Activated CD8-positive, alpha-beta T cell treated with anti-CD3 and anti-CD28 coated beads for 36 hours (primary cell): ENCODE results near the gene ATP1B2. TPM values are rescaled to one million over a fixed set of nuclear protein-coding genes. Genes with fewer than 3 reads are reported as not detected.

Experiments used
- ATAC-seq: fragments of 200-7000 bp; cut with Tn5 transposase; one replicate; pipeline ENCODE4 v1.10.0; 2021; ENCODE audit warnings: mild to moderate bottlenecking, moderate library complexity
- CTCF ChIA-PET: fragments of 350-600 bp; sonication (Branson Sonifier 250); formaldehyde crosslinking; loops from one replicate; lab custom pipeline; 2021; ENCODE audit warnings: antibody characterized with exemption; lab: Charles Lee
- POLR2A ChIA-PET: fragments of 350-600 bp; sonication (Branson Sonifier 250); formaldehyde crosslinking; loops from one replicate; lab custom pipeline; 2021; ENCODE audit warnings: antibody characterized with exemption; lab: Charles Lee
- DNase-seq: peaks from one replicate; pipeline ENCODE4 v3.0.0-alpha.2; 2020
- H3K27ac Mint-ChIP-seq: one replicate; pipeline ENCODE4 v1.8.0; 2021; ENCODE audit warnings: mild to moderate bottlenecking, mixed read lengths
- H3K27me3 Mint-ChIP-seq: one replicate; pipeline ENCODE4 v1.8.0; 2021; ENCODE audit warnings: mixed read lengths
- H3K36me3 Mint-ChIP-seq: one replicate; pipeline ENCODE4 v1.8.0; 2021; ENCODE audit warnings: low read depth, mixed read lengths
- H3K4me1 Mint-ChIP-seq: one replicate; pipeline ENCODE4 v1.8.0; 2021; ENCODE audit warnings: low read depth, mixed read lengths
- H3K4me3 Mint-ChIP-seq: one replicate; pipeline ENCODE4 v1.8.0; 2021; ENCODE audit warnings: mild to moderate bottlenecking, moderate library complexity, mixed read lengths
- H3K9me3 Mint-ChIP-seq: one replicate; pipeline ENCODE4 v1.8.0; 2021; ENCODE audit warnings: mixed read lengths
- CTCF ChIP-seq: fragments of 200-600 bp; IDR thresholded peaks from one replicate; pipeline ENCODE4 v1.8.0; 2022; ENCODE audit warnings: antibody characterized with exemption, mild to moderate bottlenecking
- intact Hi-C: fragments of 100-400 bp; cut with micrococcal nuclease; formaldehyde crosslinking; loops from one replicate; pipeline ENCODE4 v1.10.0; 2022
- total RNA-seq, 2 experiments: library from RNA; stranded (reverse); gene quantifications; one replicate each; pipeline ENCODE4 v1.2.3, GENCODE V29; 2021

ATP1B2 gene
- total RNA-seq, 2 experiments from 2014 or later = 0.38 TPM; not detected in 1

DNA sequence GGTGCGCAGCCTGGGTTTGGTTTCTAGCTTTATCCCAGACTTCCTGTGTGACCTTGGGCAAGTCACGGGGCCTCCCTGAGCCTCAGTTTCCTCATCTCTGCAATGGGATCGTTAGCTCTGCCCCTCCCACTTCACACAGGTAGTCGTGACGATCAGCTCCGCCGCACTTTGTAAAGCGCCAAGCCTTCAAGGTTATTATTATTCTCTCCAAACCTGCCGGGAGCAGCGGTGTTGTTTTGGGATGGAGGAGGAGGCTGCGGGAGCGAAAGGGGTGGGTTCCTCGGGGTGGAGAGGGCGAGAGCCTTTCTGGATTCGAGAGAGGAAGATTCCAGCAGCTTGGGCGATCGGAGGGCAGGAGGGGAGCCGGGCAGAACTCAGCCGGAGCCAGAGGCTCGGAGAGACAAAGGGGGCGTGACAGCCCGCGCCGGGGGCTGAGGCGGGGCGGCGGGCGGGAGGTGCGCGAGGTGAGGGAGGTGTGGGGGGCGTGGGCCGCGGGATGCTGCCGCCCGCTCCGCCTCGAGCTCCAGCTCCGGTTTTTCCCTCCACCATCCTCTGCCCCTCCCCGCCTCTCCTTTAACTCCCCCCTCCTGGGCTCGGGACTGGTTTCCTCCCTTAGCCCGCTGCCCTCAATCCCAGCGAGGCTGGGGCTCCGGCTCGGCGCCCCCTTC lies 54.0 kb downstream of the ATP1B2 start, which contains the start of gene EFNB3:
EFNB3 (plus strand) TSS at position 602 of the 668 bp plus-strand sequence. CDS start 397 bp downstream, outside the sequence.
- ChIA-PET POLR2A (interaction anchor here (5.7 kb wide), 1 partner anchor 17 kb away, joined by 54 read pairs; the partner anchor contains the start of genes TP53 and WRAP53), CTCF (interaction anchor here (0.8 to 2.4 kb wide), 3 partner anchors 16 to 39 kb away, joined by 3 to 8 read pairs (median 8); partner anchors contain the start of genes TP53 and WRAP53)
- no peak within 1 kb of the TSS for H3K27ac Mint-ChIP-seq
- H3K27me3 Mint-ChIP-seq = peaks cover 44% of the 10 kb centered on the region
- peak within 1 kb of the TSS; percentile 43 for H3K4me3 Mint-ChIP-seq
- H3K9me3 Mint-ChIP-seq = no peaks in the 10 kb centered on the region
- intact Hi-C loops = no loop called here
- H3K36me3 Mint-ChIP-seq = peaks cover 29% of the 10 kb centered on the region
- DNase-seq = no peak
- no peak for TF ChIP-seq CTCF
- peak; percentile 14 for ATAC-seq
- peaks cover 14% of the 10 kb centered on the region for H3K4me1 Mint-ChIP-seq

DNA sequence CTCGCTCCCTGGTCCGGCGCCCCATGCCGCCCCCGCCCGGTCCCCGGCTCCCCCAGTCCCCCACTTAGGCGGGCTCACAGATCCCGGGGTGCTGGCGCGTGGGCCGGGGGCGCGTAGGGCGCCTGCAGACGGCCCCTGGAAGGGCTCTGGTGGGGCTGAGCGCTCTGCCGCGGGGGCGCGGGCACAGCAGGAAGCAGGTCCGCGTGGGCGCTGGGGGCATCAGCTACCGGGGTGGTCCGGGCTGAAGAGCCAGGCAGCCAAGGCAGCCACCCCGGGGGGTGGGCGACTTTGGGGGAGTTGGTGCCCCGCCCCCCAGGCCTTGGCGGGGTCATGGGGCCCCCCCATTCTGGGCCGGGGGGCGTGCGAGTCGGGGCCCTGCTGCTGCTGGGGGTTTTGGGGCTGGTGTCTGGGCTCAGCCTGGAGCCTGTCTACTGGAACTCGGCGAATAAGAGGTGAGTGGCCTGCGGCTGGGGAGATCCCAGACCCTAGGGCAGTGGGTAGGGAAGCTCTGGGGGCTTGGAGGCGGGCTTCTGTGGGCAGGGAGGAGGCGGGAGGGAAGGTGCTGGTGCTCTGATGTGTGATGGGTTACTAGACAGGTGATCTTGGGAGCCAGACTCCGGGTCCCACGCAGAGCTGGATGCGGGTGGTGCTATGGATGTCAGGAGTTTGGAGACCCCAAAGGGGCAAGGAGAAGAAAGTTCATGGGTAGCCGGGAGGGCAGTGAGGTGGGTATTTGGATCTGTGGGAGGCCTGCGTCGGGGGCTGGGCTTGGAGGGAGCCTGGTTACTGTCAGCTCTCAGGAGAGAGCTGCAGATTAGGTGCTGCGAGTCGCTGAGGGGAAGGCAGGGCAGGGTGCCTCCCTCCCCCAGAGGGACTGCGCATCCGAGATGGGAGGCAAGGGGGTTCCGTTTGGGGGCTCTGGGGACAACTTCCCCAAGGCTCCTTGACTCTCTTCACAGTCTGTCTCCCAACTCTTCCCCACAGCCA lies 54.8 kb downstream of the ATP1B2 start:
- Mint-ChIP-seq H3K27ac (no peak overlapping the region), H3K4me1 (peaks cover 21% of the 10 kb centered on the region), H3K9me3 (no peaks in the 10 kb centered on the region), H3K4me3 (no peak overlapping the region), H3K36me3 (peaks cover 27% of the 10 kb centered on the region), H3K27me3 (peaks cover 44% of the 10 kb centered on the region)
- no peak for TF ChIP-seq CTCF
- ChIA-PET POLR2A (interaction anchor here (5.7 kb wide), 1 partner anchor 18 kb away, joined by 54 read pairs; the partner anchor contains the start of genes TP53 and WRAP53), CTCF (interaction anchor here (0.8 to 2.4 kb wide), 6 partner anchors 10 to 71 kb away, joined by 3 to 8 read pairs (median 5); partner anchors contain the start of genes TP53 and WRAP53)
- intact Hi-C loops = no loop called here
- peak; percentile 29 for ATAC-seq
- no peak for DNase-seq

- no peak overlapping the region for H3K4me3 Mint-ChIP-seq
- no peak for TF ChIP-seq CTCF
- H3K27ac Mint-ChIP-seq = no peak overlapping the region
- ATAC-seq (no peak), DNase-seq (no peak)
- intact Hi-C loops = no loop called here
- ChIA-PET POLR2A (interaction anchor here (0.6 to 5.7 kb wide), 3 partner anchors 19 to 75 kb away, joined by 3 to 54 read pairs (median 3); partner anchors contain the start of genes TP53 and WRAP53), CTCF (interaction anchor here (0.6 to 2.0 kb wide), 7 partner anchors 9 to 266 kb away, joined by 3 to 6 read pairs (median 4); partner anchors contain the start of gene TP53)
- no peaks in the 10 kb centered on the region for H3K9me3 Mint-ChIP-seq
- peaks cover 23% of the 10 kb centered on the region for H3K4me1 Mint-ChIP-seq
- H3K36me3 Mint-ChIP-seq = peaks cover 19% of the 10 kb centered on the region
- H3K27me3 Mint-ChIP-seq = peaks cover 53% of the 10 kb centered on the region
These were observed 56.1 kb downstream of the ATP1B2 start for GRCh38 chr17:7706631-7707354.

Other genes starting within 250 kb of the ATP1B2 start
- gene TMEM256, start 246.8 kb upstream of the ATP1B2 start, total RNA-seq = 10 to 100 TPM; 55.8 to 60.6 TPM
- gene NLGN2, start 243.1 kb upstream of the ATP1B2 start, total RNA-seq = 10 to 100 TPM in 1 of 2 experiments, 1 to 10 TPM in 1; 9.4 to 10.9 TPM
- under 1 TPM in 1 of 2 experiments, not detected in 1; 0.36 TPM for gene SPEM1, start 230.6 kb upstream of the ATP1B2 start, total RNA-seq
- not detected for gene SPEM2, start 225.3 kb upstream of the ATP1B2 start, total RNA-seq
- gene SPEM3, start 222.1 kb upstream of the ATP1B2 start, total RNA-seq = not detected
- 10 to 100 TPM; 12.5 to 14.2 TPM for gene TMEM102, start 215.5 kb upstream of the ATP1B2 start, total RNA-seq
- gene FGF11, start 211.4 kb upstream of the ATP1B2 start, total RNA-seq = 10 to 100 TPM; 16.5 to 16.6 TPM
- 10 to 100 TPM; 11.5 to 11.7 TPM for gene CHRNB1, start 205.9 kb upstream of the ATP1B2 start, total RNA-seq
- gene ZBTB4, start 171.3 kb upstream of the ATP1B2 start, total RNA-seq = 10 to 100 TPM; 24.3 to 24.6 TPM
- not detected for gene SLC35G6, start 169.5 kb upstream of the ATP1B2 start, total RNA-seq
- 100 to 1,000 TPM; 219 to 223 TPM for gene POLR2A, start 166.6 kb upstream of the ATP1B2 start, total RNA-seq
- 10 to 100 TPM; 11.8 to 13.8 TPM for gene TNFSF12, start 101.9 kb upstream of the ATP1B2 start, total RNA-seq
- 1 to 10 TPM; 4.0 to 6.9 TPM for gene TNFSF13, start 92.2 kb upstream of the ATP1B2 start, total RNA-seq
- 10 to 100 TPM; 60.2 to 63.2 TPM for gene SENP3, start 89.0 kb upstream of the ATP1B2 start, total RNA-seq
- gene CD68, start 71.3 kb upstream of the ATP1B2 start, total RNA-seq = 10 to 100 TPM; 11.4 to 12.9 TPM
- gene MPDU1, start 67.1 kb upstream of the ATP1B2 start, total RNA-seq = 10 to 100 TPM; 50.9 to 51.4 TPM
- gene SOX15, start 60.8 kb upstream of the ATP1B2 start, total RNA-seq = under 1 TPM in 1 of 2 experiments, not detected in 1; 0.25 TPM
- 10 to 100 TPM; 28.6 to 33.1 TPM for gene FXR2, start 36.0 kb upstream of the ATP1B2 start, total RNA-seq
- gene SAT2, start 23.1 kb upstream of the ATP1B2 start, total RNA-seq = 10 to 100 TPM; 15.6 to 22.2 TPM
- gene SHBG, start 20.8 kb upstream of the ATP1B2 start, total RNA-seq = not detected
- 100 to 1,000 TPM; 129 to 138 TPM for gene TP53, start 36.6 kb downstream of the ATP1B2 start, total RNA-seq
- 10 to 100 TPM; 27.5 to 28.6 TPM for gene WRAP53, start 37.6 kb downstream of the ATP1B2 start, total RNA-seq
- gene EFNB3, start 54.3 kb downstream of the ATP1B2 start, total RNA-seq = not detected
- gene DNAH2, start 66.8 kb downstream of the ATP1B2 start, total RNA-seq = not detected
- 10 to 100 TPM; 49.2 to 53.8 TPM for gene KDM6B, start 183.3 kb downstream of the ATP1B2 start, total RNA-seq
- gene TMEM88, start 204.1 kb downstream of the ATP1B2 start, total RNA-seq = 1 to 10 TPM; 2.4 to 2.9 TPM
- gene NAA38, start 206.6 kb downstream of the ATP1B2 start, total RNA-seq = 10 to 100 TPM; 72.8 to 77.2 TPM
- 10 to 100 TPM; 13.5 to 16.2 TPM for gene CYB5D1, start 207.1 kb downstream of the ATP1B2 start, total RNA-seq
- 100 to 1,000 TPM; 130 to 139 TPM for gene CHD3, start 237.9 kb downstream of the ATP1B2 start, total RNA-seq